PC-9 (cell line): Measurements from ENCODE around the gene EYA2. TPM values are rescaled to one million over a fixed set of nuclear protein-coding genes. Genes with fewer than 3 reads are reported as not detected.

Source experiments
- BruUV-seq: library from RNA; stranded (reverse); fragments of 400-500 nt; replicated peaks from 2 replicates; lab custom pipeline; 2021; lab: Mats Ljungman, UMichigan
- CTCF ChIA-PET: fragments of 300-600 bp; sonication (Branson Sonifier 250); formaldehyde crosslinking; loops from one replicate; lab custom pipeline; 2022; ENCODE audit warnings: antibody characterized with exemption; lab: Charles Lee
- POLR2A ChIA-PET: fragments of 300-600 bp; sonication (Branson Sonifier 250); formaldehyde crosslinking; loops from one replicate; lab custom pipeline; 2022; ENCODE audit warnings: antibody characterized with exemption; ENCODE audit not compliant: unreplicated experiment; lab: Charles Lee
- DNase-seq, 2 experiments: peaks; one replicate each; pipeline versions ENCODE4 v3.0.0 to v3.0.0-alpha.2; 2015 to 2022; ENCODE audit warnings: mixed read lengths in 1 of 2
- H2AFZ ChIP-seq: fragments of 200-600 bp; sonication (generic); 2 replicates; pipeline ENCODE4 v1.8.1; 2017; ENCODE audit warnings: antibody characterized with exemption
- H3F3A ChIP-seq: fragments of 200-600 bp; sonication (generic); 2 replicates; pipeline ENCODE4 v1.8.1; 2017; ENCODE audit warnings: antibody characterized with exemption, mild to moderate bottlenecking, low read depth; ENCODE audit not compliant: insufficient read depth
- H3K27ac ChIP-seq: fragments of 200-600 bp; sonication (generic); 2 replicates; pipeline ENCODE4 v1.6.1; 2016; ENCODE audit warnings: mixed run types
- H3K27me3 ChIP-seq: fragments of 200-600 bp; sonication (generic); 2 replicates; pipeline ENCODE4 v1.6.1; 2016; ENCODE audit warnings: low read depth, mixed run types; ENCODE audit not compliant: insufficient read depth
- H3K36me3 ChIP-seq: fragments of 200-600 bp; sonication (generic); 2 replicates; pipeline ENCODE4 v1.6.1; 2016; ENCODE audit warnings: low read depth, mixed run types
- H3K4me1 ChIP-seq: fragments of 200-600 bp; sonication (generic); replicated peaks from 2 replicates; pipeline ENCODE4 v1.6.1; 2016; ENCODE audit warnings: mixed run types; ENCODE audit not compliant: insufficient read depth
- H3K4me2 ChIP-seq: fragments of 200-600 bp; sonication (generic); 2 replicates; pipeline ENCODE4 v1.6.1; 2017; ENCODE audit warnings: mixed run types
- H3K4me3 ChIP-seq: fragments of 200-600 bp; sonication (generic); 2 replicates; pipeline ENCODE4 v1.6.1; 2016; ENCODE audit warnings: mixed run types
- H3K79me2 ChIP-seq: fragments of 200-600 bp; sonication (generic); 2 replicates; pipeline ENCODE4 v1.6.1; 2017; ENCODE audit warnings: low read depth, mixed run types
- H3K9me2 ChIP-seq: fragments of 200-600 bp; sonication (generic); 2 replicates; pipeline ENCODE4 v1.8.1; 2017; ENCODE audit warnings: mild to moderate bottlenecking; ENCODE audit not compliant: insufficient read depth
- H3K9me3 ChIP-seq: fragments of 200-600 bp; sonication (generic); 2 replicates; pipeline ENCODE4 v1.8.1; 2016; ENCODE audit warnings: low read depth; ENCODE audit not compliant: insufficient read depth
- H4K20me1 ChIP-seq: fragments of 200-600 bp; sonication (generic); 2 replicates; pipeline ENCODE4 v1.8.1; 2017; ENCODE audit not compliant: insufficient read depth
- CTCF ChIP-seq: fragments of 200-600 bp; sonication (generic); conservative IDR thresholded peaks from 2 replicates; pipeline ENCODE4 v1.6.1; 2017; ENCODE audit warnings: mixed run types, antibody characterized with exemption, mild to moderate bottlenecking, moderate library complexity
- EZH2 ChIP-seq: fragments of 200-600 bp; sonication (generic); IDR thresholded peaks from 2 replicates; pipeline ENCODE4 v1.8.0; 2017; ENCODE audit warnings: antibody characterized with exemption, low read depth
- intact Hi-C: fragments of 100-400 bp; cut with micrococcal nuclease; formaldehyde crosslinking; loops from one replicate; pipeline ENCODE4 v1.10.0; 2022; ENCODE audit not compliant: unreplicated experiment
- total RNA-seq: library from RNA; stranded (reverse); gene quantifications from 2 replicates; pipeline ENCODE4 v1.2.3, GENCODE V29; 2021

EYA2 gene
- total RNA-seq, 1 experiment from 2014 or later: not detected

- Histone ChIP-seq H3K9me3 (no peaks in the 10 kb centered on the region), H3F3A (peaks cover 22% of the 10 kb centered on the region; the same call in 1 of the 2 replicates), H3K79me2 (no peaks in the 10 kb centered on the region), H3K36me3 (peaks cover 65% of the 10 kb centered on the region), H3K4me1 (no peaks in the 10 kb centered on the region), H3K9me2 (no peaks in the 10 kb centered on the region), H2AFZ (no peak overlapping the region), H4K20me1 (peaks cover 26% of the 10 kb centered on the region), H3K27me3 (no peaks in the 10 kb centered on the region), H3K4me3 (no peak overlapping the region), H3K27ac (no peak overlapping the region), H3K4me2 (no peak overlapping the region)
- intact Hi-C loops: no loop called here
- POLR2A ChIA-PET: no interaction called here
- TF ChIP-seq EZH2 (no peak), CTCF (no peak)
- BruUV-seq: no TSS peak
- no peak for DNase-seq
- CTCF ChIA-PET: interaction anchor here (0.8 kb wide), 1 partner anchor 167 kb away, joined by 3 read pairs; no protein-coding TSS in a partner anchor
These were observed 321.2 kb downstream of the EYA2 start for GRCh38 chr20:47215653-47216397.

- Histone ChIP-seq H3K9me2 (no peaks in the 10 kb centered on the region), H3K4me1 (no peaks in the 10 kb centered on the region), H3K27me3 (no peaks in the 10 kb centered on the region), H3K9me3 (no peaks in the 10 kb centered on the region), H3K36me3 (peaks cover 72% of the 10 kb centered on the region), H2AFZ (no peak overlapping the region), H3K4me2 (no peak overlapping the region), H3K4me3 (no peak overlapping the region), H3K79me2 (no peaks in the 10 kb centered on the region), H3F3A (peaks cover 20% of the 10 kb centered on the region), H3K27ac (no peak overlapping the region), H4K20me1 (peaks cover 30% of the 10 kb centered on the region)
- BruUV-seq: no TSS peak
- no peak for DNase-seq
- intact Hi-C loops: no loop called here
- POLR2A ChIA-PET: no interaction called here
- no peak for TF ChIP-seq CTCF
- no peak for TF ChIP-seq EZH2
- CTCF ChIA-PET: no interaction called here
These were observed 322.3 kb downstream of the EYA2 start for GRCh38 chr20:47216819-47217410.

GRCh38 chr20:47217482-47218446, 323.1 kb downstream of the EYA2 start:
- no peak for DNase-seq
- Histone ChIP-seq H4K20me1 (peaks cover 27% of the 10 kb centered on the region), H3K27ac (no peak overlapping the region), H3K36me3 (peaks cover 71% of the 10 kb centered on the region), H3F3A (peaks cover 28% of the 10 kb centered on the region), H3K4me2 (no peak overlapping the region), H3K9me3 (no peaks in the 10 kb centered on the region), H2AFZ (no peak overlapping the region), H3K4me1 (no peaks in the 10 kb centered on the region), H3K27me3 (no peaks in the 10 kb centered on the region), H3K79me2 (no peaks in the 10 kb centered on the region), H3K4me3 (no peak overlapping the region), H3K9me2 (no peaks in the 10 kb centered on the region)
- ChIA-PET POLR2A (no interaction called here), CTCF (interaction anchor here (1.0 kb wide), 1 partner anchor 12 kb away, joined by 3 read pairs; no protein-coding TSS in a partner anchor)
- no TSS peak for BruUV-seq
- intact Hi-C loops: no loop called here
- TF ChIP-seq CTCF (no peak), EZH2 (no peak)
